PC-9 (cell line): ENCODE results near the gene UNC13D. TPM values are rescaled to one million over a fixed set of nuclear protein-coding genes. Genes with fewer than 3 reads are reported as not detected.

ENCODE experiments used
- BruUV-seq: library from RNA; stranded (reverse); fragments of 400-500 nt; replicated peaks from 2 replicates; lab custom pipeline; 2021; lab: Mats Ljungman, UMichigan
- CTCF ChIA-PET: fragments of 300-600 bp; sonication (Branson Sonifier 250); formaldehyde crosslinking; loops from one replicate; lab custom pipeline; 2022; ENCODE audit warnings: antibody characterized with exemption; lab: Charles Lee
- POLR2A ChIA-PET: fragments of 300-600 bp; sonication (Branson Sonifier 250); formaldehyde crosslinking; loops from one replicate; lab custom pipeline; 2022; ENCODE audit warnings: antibody characterized with exemption; ENCODE audit not compliant: unreplicated experiment; lab: Charles Lee
- DNase-seq, 2 experiments: peaks; one replicate each; pipeline versions ENCODE4 v3.0.0 to v3.0.0-alpha.2; 2015 to 2022; ENCODE audit warnings: mixed read lengths in 1 of 2
- H2AFZ ChIP-seq: fragments of 200-600 bp; sonication (generic); 2 replicates; pipeline ENCODE4 v1.8.1; 2017; ENCODE audit warnings: antibody characterized with exemption
- H3F3A ChIP-seq: fragments of 200-600 bp; sonication (generic); 2 replicates; pipeline ENCODE4 v1.8.1; 2017; ENCODE audit warnings: antibody characterized with exemption, mild to moderate bottlenecking, low read depth; ENCODE audit not compliant: insufficient read depth
- H3K27ac ChIP-seq: fragments of 200-600 bp; sonication (generic); 2 replicates; pipeline ENCODE4 v1.6.1; 2016; ENCODE audit warnings: mixed run types
- H3K27me3 ChIP-seq: fragments of 200-600 bp; sonication (generic); 2 replicates; pipeline ENCODE4 v1.6.1; 2016; ENCODE audit warnings: low read depth, mixed run types; ENCODE audit not compliant: insufficient read depth
- H3K36me3 ChIP-seq: fragments of 200-600 bp; sonication (generic); 2 replicates; pipeline ENCODE4 v1.6.1; 2016; ENCODE audit warnings: low read depth, mixed run types
- H3K4me1 ChIP-seq: fragments of 200-600 bp; sonication (generic); replicated peaks from 2 replicates; pipeline ENCODE4 v1.6.1; 2016; ENCODE audit warnings: mixed run types; ENCODE audit not compliant: insufficient read depth
- H3K4me2 ChIP-seq: fragments of 200-600 bp; sonication (generic); 2 replicates; pipeline ENCODE4 v1.6.1; 2017; ENCODE audit warnings: mixed run types
- H3K4me3 ChIP-seq: fragments of 200-600 bp; sonication (generic); 2 replicates; pipeline ENCODE4 v1.6.1; 2016; ENCODE audit warnings: mixed run types
- H3K79me2 ChIP-seq: fragments of 200-600 bp; sonication (generic); 2 replicates; pipeline ENCODE4 v1.6.1; 2017; ENCODE audit warnings: low read depth, mixed run types
- H3K9me2 ChIP-seq: fragments of 200-600 bp; sonication (generic); 2 replicates; pipeline ENCODE4 v1.8.1; 2017; ENCODE audit warnings: mild to moderate bottlenecking; ENCODE audit not compliant: insufficient read depth
- H3K9me3 ChIP-seq: fragments of 200-600 bp; sonication (generic); 2 replicates; pipeline ENCODE4 v1.8.1; 2016; ENCODE audit warnings: low read depth; ENCODE audit not compliant: insufficient read depth
- H4K20me1 ChIP-seq: fragments of 200-600 bp; sonication (generic); 2 replicates; pipeline ENCODE4 v1.8.1; 2017; ENCODE audit not compliant: insufficient read depth
- CTCF ChIP-seq: fragments of 200-600 bp; sonication (generic); conservative IDR thresholded peaks from 2 replicates; pipeline ENCODE4 v1.6.1; 2017; ENCODE audit warnings: mixed run types, antibody characterized with exemption, mild to moderate bottlenecking, moderate library complexity
- EZH2 ChIP-seq: fragments of 200-600 bp; sonication (generic); IDR thresholded peaks from 2 replicates; pipeline ENCODE4 v1.8.0; 2017; ENCODE audit warnings: antibody characterized with exemption, low read depth
- intact Hi-C: fragments of 100-400 bp; cut with micrococcal nuclease; formaldehyde crosslinking; loops from one replicate; pipeline ENCODE4 v1.10.0; 2022; ENCODE audit not compliant: unreplicated experiment
- total RNA-seq: library from RNA; stranded (reverse); gene quantifications from 2 replicates; pipeline ENCODE4 v1.2.3, GENCODE V29; 2021

UNC13D gene
- total RNA-seq, 1 experiment from 2014 or later: 94.4 TPM

- ChIA-PET CTCF (interaction anchor here (0.5 kb wide), 1 partner anchor 122 kb away, joined by 9 read pairs; no protein-coding TSS in a partner anchor), POLR2A (interaction anchor here (0.6 kb wide), 1 partner anchor 90 kb away, joined by 4 read pairs; no protein-coding TSS in a partner anchor)
- peak overlapping the region; percentile 86 for H2AFZ ChIP-seq
- intact Hi-C loops: loop anchor here (2.0 kb wide), 1 partner anchor 60 kb away; the partner anchor contains the start of gene UNC13D
- peaks cover 49% of the 10 kb centered on the region for H3K4me1 ChIP-seq
- H3K27me3 ChIP-seq: no peaks in the 10 kb centered on the region
- H3K27ac ChIP-seq: peak overlapping the region; percentile 94
- no peaks in the 10 kb centered on the region for H3K9me3 ChIP-seq
- TSS peak; percentile 49 for BruUV-seq
- H4K20me1 ChIP-seq: no peaks in the 10 kb centered on the region; the same call in 1 of the 2 replicates
- H3K36me3 ChIP-seq: no peaks in the 10 kb centered on the region
- no peaks in the 10 kb centered on the region for H3K9me2 ChIP-seq
- H3K79me2 ChIP-seq: peaks cover 50% of the 10 kb centered on the region
- TF ChIP-seq EZH2 (no peak), CTCF (no peak)
- H3F3A ChIP-seq: peaks cover 33% of the 10 kb centered on the region
- peak overlapping the region; percentile 72 for H3K4me3 ChIP-seq
- H3K4me2 ChIP-seq: peak overlapping the region; percentile 95
- DNase-seq: peak in 1 of 2 experiments; percentile 80
Observed at GRCh38 chr17:75785016-75785890, 59.0 kb downstream of the UNC13D start.

- Histone ChIP-seq H3K27ac (peak within 1 kb of the TSS; percentile 94), H3K9me2 (no peaks in the 10 kb centered on the region), H3K4me2 (peak within 1 kb of the TSS; percentile 95), H4K20me1 (no peaks in the 10 kb centered on the region; the same call in 1 of the 2 replicates), H3K9me3 (no peaks in the 10 kb centered on the region), H3K36me3 (no peaks in the 10 kb centered on the region), H3K79me2 (peaks cover 43% of the 10 kb centered on the region), H3K4me1 (peaks cover 52% of the 10 kb centered on the region), H3K27me3 (no peaks in the 10 kb centered on the region), H2AFZ (peak within 1 kb of the TSS; percentile 86), H3K4me3 (peak within 1 kb of the TSS; percentile 72), H3F3A (peaks cover 33% of the 10 kb centered on the region)
- BruUV-seq: no TSS peak
- CTCF ChIA-PET: interaction anchor here (0.5 to 0.9 kb wide), 3 partner anchors 122 to 260 kb away, joined by 3 to 9 read pairs (median 4); partner anchors contain the start of gene SMIM5
- TF ChIP-seq EZH2 (no peak), CTCF (no peak)
- DNase-seq: peak; percentile 96
- intact Hi-C loops: loop anchor here (1.0 to 2.0 kb wide), 2 partner anchors 60 to 92 kb away; partner anchors contain the start of gene UNC13D
- POLR2A ChIA-PET: interaction anchor here (0.6 to 0.7 kb wide), 3 partner anchors 34 to 568 kb away, joined by 3 to 10 read pairs (median 4); partner anchors contain the start of gene TRIM65
Observed at GRCh38 chr17:75784473-75785015, 59.7 kb downstream of the UNC13D start, which contains the start of gene UNK. Gene UNK (plus strand): TSS chr17:75784806. CDS start chr17:75784881, 75 bp downstream.
